ENCODE data around the gene CYP4A22.

The CYP4A22 gene

DNA sequence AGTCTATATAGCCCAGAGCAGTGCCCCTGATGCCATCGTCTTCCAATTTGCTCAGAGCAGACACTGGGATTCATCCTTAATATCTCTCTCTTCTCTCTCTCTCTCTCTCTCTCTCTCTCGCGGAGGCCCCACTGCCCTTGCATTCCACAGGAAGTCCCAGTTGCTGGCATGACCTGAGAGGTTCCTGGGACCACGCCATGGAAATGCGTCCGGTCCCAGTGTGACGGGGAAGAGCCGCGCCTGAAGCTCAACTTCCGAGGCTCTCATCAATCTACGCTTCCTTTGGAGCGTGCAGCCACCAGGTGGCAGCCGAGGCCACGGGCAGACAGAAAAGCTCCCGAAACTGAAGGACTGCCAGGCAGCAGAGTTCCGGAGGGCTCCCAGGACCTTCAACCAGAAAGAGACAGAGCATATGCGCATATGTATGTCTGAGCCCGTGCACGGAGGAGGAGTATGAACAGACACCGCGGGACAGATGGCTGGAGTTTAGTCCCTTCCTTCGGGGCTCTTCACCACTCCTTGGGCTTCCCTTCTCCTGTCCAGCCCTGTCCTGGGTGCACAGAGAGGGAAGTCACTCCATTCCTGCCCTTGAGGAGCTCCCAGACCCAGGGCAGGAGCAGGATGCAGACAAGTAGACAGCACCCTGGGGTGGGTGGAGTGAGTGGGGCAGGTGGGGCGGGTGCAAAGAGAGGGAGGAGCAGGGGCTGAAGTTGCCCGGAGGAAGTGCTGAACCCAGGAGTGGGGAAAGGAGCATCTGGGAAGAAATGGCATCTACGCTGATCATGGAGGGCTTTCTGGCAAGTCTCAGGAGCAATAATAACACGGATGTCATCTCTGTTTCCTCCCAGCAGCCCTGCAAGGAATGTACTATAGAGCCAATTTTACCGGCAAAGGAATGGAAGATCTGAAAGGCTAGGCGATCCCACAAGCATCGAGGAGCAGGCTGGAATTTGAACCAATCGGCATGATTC is 42.1 kb downstream of the CYP4A22 start:
- no peak overlapping the region for H3K27ac ChIP-seq (ENCODE audit: low read depth, low read length)
- peaks cover 6 to 31% (median 24%) of the 10 kb centered on the region in 5 donors for H3K27me3 ChIP-seq (ENCODE audit: control insufficient read depth in 5 of 5, insufficient read depth in 4 of 5, low read length in 5 of 5)
- H3K9me3 ChIP-seq (ENCODE audit: control insufficient read depth in 5 of 5, low read length in 5 of 5) = no peaks in the 10 kb centered on the region
- peak overlapping the region in 3 of 5 donors; percentile 11 to 48 (median 36) for H3K9ac ChIP-seq (ENCODE audit: low read length in 5 of 5)
- H3K4me3 ChIP-seq (ENCODE audit: low read depth in 1 of 5, low read length in 5 of 5) = peak overlapping the region; percentile 48 to 72 (median 67)
- no peaks in the 10 kb centered on the region for H3K36me3 ChIP-seq (ENCODE audit: control insufficient read depth in 5 of 5, insufficient read depth in 5 of 5, low read length in 5 of 5)
- H3K4me1 ChIP-seq (ENCODE audit: control insufficient read depth in 5 of 5, insufficient read depth in 5 of 5, low read length in 5 of 5) = peaks cover 5 to 19% (median 14%) of the 10 kb centered on the region in 5 donors

DNA sequence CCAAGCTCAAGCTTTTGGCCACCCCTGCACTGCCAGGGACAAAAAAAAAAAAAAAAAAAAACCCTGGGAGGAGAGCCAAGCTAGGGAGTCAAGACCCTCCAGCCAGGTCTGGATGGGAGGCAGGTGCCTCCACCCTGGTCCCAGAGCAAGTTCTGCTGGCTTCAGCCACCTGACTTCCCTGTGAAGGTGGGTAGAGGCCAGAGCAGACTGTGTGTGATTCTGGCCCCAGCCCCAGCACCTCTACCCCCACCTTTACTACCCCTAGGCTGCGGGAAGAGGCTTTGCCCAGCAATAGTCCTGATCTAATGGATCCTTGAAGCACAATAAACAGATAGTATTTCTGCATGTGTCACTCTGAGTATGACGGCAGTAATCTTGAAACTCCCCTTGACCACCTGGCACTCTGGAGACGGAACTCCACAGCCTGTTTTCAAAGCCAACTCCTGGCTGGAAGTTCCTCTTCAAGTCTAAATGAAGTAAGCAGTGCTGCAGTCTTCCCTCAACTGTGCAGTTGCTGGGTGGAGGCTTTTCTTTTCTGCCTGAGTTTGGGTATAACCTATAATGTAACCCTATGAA is 42.8 kb downstream of the CYP4A22 start:
- Histone ChIP-seq H3K4me1 (ENCODE audit: control insufficient read depth in 5 of 5, insufficient read depth in 5 of 5, low read length in 5 of 5) (peaks cover 5 to 18% (median 14%) of the 10 kb centered on the region in 5 donors), H3K27ac (ENCODE audit: low read depth, low read length) (no peak overlapping the region), H3K9me3 (ENCODE audit: control insufficient read depth in 5 of 5, low read length in 5 of 5) (no peaks in the 10 kb centered on the region), H3K4me3 (ENCODE audit: low read depth in 1 of 5, low read length in 5 of 5) (peak overlapping the region in 2 of 5 donors; percentile 67 to 72), H3K36me3 (ENCODE audit: control insufficient read depth in 5 of 5, insufficient read depth in 5 of 5, low read length in 5 of 5) (no peaks in the 10 kb centered on the region), H3K27me3 (ENCODE audit: control insufficient read depth in 5 of 5, insufficient read depth in 4 of 5, low read length in 5 of 5) (peaks cover 6 to 31% (median 24%) of the 10 kb centered on the region in 5 donors), H3K9ac (ENCODE audit: low read length in 5 of 5) (peak overlapping the region in 2 of 5 donors; percentile 11 to 32)

DNA sequence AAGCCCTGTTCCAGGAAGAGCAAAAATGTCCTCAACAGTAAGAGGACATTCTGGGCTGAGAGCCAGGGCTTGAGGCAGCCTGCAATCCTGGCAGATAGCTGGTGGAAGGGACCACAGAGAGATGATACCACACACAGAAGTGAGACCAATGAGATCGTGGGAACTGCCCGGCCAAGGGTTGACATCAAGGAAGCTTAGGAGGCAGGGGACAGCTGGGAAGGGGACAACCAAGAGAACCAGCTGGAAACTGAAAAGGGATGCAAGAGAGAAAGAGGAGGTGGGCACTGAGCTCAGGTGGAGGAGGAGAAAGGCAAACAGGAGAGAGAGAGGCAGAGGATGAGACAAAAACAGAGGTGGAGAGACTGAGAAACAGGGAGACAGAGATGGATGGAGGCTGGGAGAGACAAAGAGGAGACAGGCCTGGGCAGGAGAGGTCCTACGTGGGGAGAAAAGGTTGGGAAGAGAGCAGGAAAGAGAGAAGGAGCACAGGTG is 43.4 kb downstream of the CYP4A22 start:
- Histone ChIP-seq H3K27ac (ENCODE audit: low read depth, low read length) (no peak overlapping the region), H3K4me1 (ENCODE audit: control insufficient read depth in 5 of 5, insufficient read depth in 5 of 5, low read length in 5 of 5) (peaks cover 5 to 14% (median 10%) of the 10 kb centered on the region in 5 donors), H3K36me3 (ENCODE audit: control insufficient read depth in 5 of 5, insufficient read depth in 5 of 5, low read length in 5 of 5) (no peaks in the 10 kb centered on the region), H3K27me3 (ENCODE audit: control insufficient read depth in 5 of 5, insufficient read depth in 4 of 5, low read length in 5 of 5) (peaks cover 6 to 31% (median 24%) of the 10 kb centered on the region in 5 donors), H3K9me3 (ENCODE audit: control insufficient read depth in 5 of 5, low read length in 5 of 5) (no peaks in the 10 kb centered on the region), H3K4me3 (ENCODE audit: low read depth in 1 of 5, low read length in 5 of 5) (no peak overlapping the region), H3K9ac (ENCODE audit: low read length in 5 of 5) (peak overlapping the region in 1 of 5 donors; percentile 32)

DNA sequence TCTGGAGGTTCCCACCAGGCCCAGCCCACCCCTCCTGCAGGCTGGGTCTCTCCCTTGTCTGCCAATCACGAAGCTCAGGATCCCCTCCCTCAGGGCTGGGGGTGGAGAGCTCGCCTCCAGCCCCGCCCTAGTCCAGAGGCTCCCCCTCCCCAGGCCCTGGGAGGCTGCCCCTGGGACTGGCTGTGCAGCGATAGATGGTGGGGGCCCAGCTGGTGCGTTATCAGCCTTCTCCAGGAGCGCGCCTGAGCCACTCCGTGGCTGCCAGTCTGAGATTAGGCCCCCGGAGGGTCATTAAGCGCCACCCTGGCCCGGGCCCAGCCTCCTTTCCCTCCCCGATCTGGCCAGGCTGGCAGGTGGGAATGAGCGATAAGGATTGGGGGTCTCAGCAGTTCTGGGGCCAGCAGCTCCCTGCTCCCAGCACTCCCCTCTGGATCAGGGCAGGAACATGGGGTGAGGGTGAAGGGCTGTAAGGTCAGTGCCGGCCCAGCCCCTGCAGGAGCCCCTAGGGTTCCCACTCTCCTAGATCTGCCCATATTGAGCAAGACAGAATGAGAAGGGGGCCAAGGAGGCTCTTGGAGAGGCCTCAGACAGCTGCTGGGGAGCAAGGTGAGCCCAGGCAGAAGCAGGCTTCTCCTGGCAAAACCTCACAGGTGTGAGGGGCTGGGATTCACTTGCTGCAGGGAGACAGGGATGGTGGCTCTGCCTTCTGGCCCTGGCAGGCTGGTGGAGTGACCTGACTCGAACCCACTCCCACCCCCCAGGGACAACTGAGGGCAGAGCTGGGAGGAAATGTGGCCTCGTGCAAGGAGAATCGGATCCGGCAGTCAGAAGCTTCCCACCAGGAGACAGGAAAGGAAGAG is 44.1 kb downstream of the CYP4A22 start:
- H3K27ac ChIP-seq (ENCODE audit: low read depth, low read length) = no peak overlapping the region
- no peaks in the 10 kb centered on the region for H3K36me3 ChIP-seq (ENCODE audit: control insufficient read depth in 5 of 5, insufficient read depth in 5 of 5, low read length in 5 of 5)
- H3K9ac ChIP-seq (ENCODE audit: low read length in 5 of 5) = no peak overlapping the region
- H3K27me3 ChIP-seq (ENCODE audit: control insufficient read depth in 5 of 5, insufficient read depth in 4 of 5, low read length in 5 of 5) = peaks cover 6 to 31% (median 24%) of the 10 kb centered on the region in 5 donors
- no peak overlapping the region for H3K4me3 ChIP-seq (ENCODE audit: low read depth in 1 of 5, low read length in 5 of 5)
- H3K4me1 ChIP-seq (ENCODE audit: control insufficient read depth in 5 of 5, insufficient read depth in 5 of 5, low read length in 5 of 5) = peaks cover 5 to 14% (median 10%) of the 10 kb centered on the region in 5 donors
- no peaks in the 10 kb centered on the region for H3K9me3 ChIP-seq (ENCODE audit: control insufficient read depth in 5 of 5, low read length in 5 of 5)

DNA sequence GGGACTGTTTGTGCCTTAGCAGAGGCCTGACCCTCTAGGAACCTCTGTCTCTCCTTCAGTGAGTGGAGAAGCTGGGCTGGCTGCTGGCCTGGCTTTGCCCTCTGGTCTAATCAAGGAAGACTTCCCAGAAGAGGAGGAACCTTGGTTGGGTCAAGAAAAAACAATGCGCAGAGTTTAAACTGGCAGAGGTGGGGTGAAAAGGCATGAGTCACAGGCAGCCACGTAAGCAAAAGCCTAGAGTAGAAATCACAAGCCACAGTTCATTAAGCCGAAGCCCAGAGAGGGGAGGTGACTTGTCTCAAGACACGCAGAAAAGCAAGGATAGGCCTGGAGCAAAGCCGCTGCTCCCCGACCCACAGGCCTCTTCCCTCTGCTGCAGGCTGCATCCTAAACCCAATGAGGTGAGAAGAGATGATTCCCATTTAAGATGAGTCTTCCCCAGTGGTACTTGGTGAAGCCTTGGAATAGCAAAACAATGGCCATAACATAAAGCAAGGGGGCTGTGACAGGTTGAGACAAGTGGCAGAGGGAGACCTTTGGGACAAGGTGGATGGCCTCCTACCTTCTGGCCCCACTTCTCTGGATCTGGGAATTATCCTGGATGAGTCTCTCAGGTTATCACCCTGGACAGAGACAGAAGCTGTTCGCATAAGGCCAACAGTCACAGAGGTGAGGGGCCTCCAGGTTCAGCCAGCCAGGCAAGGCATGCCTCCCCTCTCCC is 44.9 kb downstream of the CYP4A22 start:
- Histone ChIP-seq H3K27me3 (ENCODE audit: control insufficient read depth in 5 of 5, insufficient read depth in 4 of 5, low read length in 5 of 5) (peaks cover 6 to 31% (median 24%) of the 10 kb centered on the region in 5 donors), H3K27ac (ENCODE audit: low read depth, low read length) (no peak overlapping the region), H3K4me1 (ENCODE audit: control insufficient read depth in 5 of 5, insufficient read depth in 5 of 5, low read length in 5 of 5) (peaks cover 5 to 14% (median 10%) of the 10 kb centered on the region in 5 donors), H3K36me3 (ENCODE audit: control insufficient read depth in 5 of 5, insufficient read depth in 5 of 5, low read length in 5 of 5) (no peaks in the 10 kb centered on the region), H3K9me3 (ENCODE audit: control insufficient read depth in 5 of 5, low read length in 5 of 5) (no peaks in the 10 kb centered on the region), H3K4me3 (ENCODE audit: low read depth in 1 of 5, low read length in 5 of 5) (no peak overlapping the region), H3K9ac (ENCODE audit: low read length in 5 of 5) (no peak overlapping the region)

DNA sequence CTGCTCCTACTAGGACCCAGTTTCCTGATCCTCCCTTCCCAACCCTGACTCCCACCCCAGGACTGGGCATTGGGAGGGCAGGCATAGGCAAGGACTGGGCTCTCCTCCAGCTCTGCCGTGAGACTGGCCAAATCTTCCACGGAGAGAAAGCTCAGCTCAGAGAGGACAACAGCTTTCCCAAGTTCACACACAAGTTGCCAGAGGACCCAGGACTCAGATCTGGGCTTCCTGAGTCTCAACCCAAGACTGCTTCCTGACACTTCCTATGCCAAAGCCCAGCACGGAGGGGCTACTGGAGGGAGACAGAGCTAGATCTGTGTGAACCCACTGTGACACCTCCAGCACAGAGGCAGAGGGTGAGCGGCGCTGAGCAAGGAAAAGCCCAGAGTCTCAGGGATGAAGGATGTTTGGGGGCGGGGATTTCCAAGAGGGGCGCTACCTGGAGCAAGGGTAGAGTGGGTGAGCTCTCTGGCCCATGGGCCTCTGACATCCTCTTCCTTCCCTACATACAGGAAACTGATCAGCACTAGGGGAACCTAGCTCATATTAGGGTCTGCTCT is 45.5 kb downstream of the CYP4A22 start:
- H3K4me3 ChIP-seq (ENCODE audit: low read depth in 1 of 5, low read length in 5 of 5) = no peak overlapping the region
- H3K4me1 ChIP-seq (ENCODE audit: control insufficient read depth in 5 of 5, insufficient read depth in 5 of 5, low read length in 5 of 5) = peaks cover 5 to 14% (median 10%) of the 10 kb centered on the region in 5 donors
- no peaks in the 10 kb centered on the region for H3K36me3 ChIP-seq (ENCODE audit: control insufficient read depth in 5 of 5, insufficient read depth in 5 of 5, low read length in 5 of 5)
- no peaks in the 10 kb centered on the region for H3K9me3 ChIP-seq (ENCODE audit: control insufficient read depth in 5 of 5, low read length in 5 of 5)
- H3K9ac ChIP-seq (ENCODE audit: low read length in 5 of 5) = no peak overlapping the region
- peaks cover 6 to 31% (median 24%) of the 10 kb centered on the region in 5 donors for H3K27me3 ChIP-seq (ENCODE audit: control insufficient read depth in 5 of 5, insufficient read depth in 4 of 5, low read length in 5 of 5)
- no peak overlapping the region for H3K27ac ChIP-seq (ENCODE audit: low read depth, low read length)

DNA sequence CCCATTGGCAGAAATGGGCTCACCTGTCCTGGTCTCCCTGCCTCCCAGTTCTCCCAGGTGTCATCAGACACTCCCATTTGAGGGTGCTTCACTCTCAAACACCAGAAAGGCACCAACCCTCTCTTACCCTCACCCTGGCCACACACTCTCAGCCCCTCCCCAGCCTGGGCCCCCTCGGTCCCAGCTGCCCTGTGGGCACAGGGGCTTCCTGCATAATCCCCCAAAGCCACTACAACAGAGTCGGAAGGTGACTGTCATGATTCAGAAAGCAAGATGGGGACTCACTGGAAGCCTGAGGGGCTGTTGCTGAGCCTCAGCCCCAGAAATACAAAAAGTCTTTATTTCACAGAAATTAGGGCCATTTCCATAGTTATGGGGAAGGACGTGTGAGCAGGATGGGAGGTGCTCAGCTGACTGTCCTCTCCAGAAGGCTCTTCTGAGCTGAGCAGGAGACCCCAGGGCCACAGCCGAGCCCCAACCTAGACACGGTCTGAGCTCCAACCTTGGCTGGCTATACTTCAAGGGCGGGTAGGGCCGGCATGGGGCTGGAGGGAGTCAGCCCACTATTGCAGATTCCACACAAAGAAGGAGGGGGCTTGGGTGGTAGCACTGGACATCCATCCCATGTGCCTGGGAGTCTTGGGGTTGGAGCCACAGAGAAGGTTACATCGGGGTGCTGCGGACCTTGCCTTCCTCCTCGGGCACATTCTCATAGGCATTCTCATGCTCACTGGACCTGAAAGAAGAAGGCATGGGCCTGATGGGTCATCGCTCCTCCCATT is 46.3 kb downstream of the CYP4A22 start:
- Histone ChIP-seq H3K9ac (ENCODE audit: low read length in 5 of 5) (no peak overlapping the region), H3K4me1 (ENCODE audit: control insufficient read depth in 5 of 5, insufficient read depth in 5 of 5, low read length in 5 of 5) (peaks cover 5 to 14% (median 10%) of the 10 kb centered on the region in 5 donors), H3K27me3 (ENCODE audit: control insufficient read depth in 5 of 5, insufficient read depth in 4 of 5, low read length in 5 of 5) (peaks cover 6 to 31% (median 24%) of the 10 kb centered on the region in 5 donors), H3K9me3 (ENCODE audit: control insufficient read depth in 5 of 5, low read length in 5 of 5) (no peaks in the 10 kb centered on the region), H3K27ac (ENCODE audit: low read depth, low read length) (no peak overlapping the region), H3K36me3 (ENCODE audit: control insufficient read depth in 5 of 5, insufficient read depth in 5 of 5, low read length in 5 of 5) (no peaks in the 10 kb centered on the region), H3K4me3 (ENCODE audit: low read depth in 1 of 5, low read length in 5 of 5) (no peak overlapping the region)

DNA sequence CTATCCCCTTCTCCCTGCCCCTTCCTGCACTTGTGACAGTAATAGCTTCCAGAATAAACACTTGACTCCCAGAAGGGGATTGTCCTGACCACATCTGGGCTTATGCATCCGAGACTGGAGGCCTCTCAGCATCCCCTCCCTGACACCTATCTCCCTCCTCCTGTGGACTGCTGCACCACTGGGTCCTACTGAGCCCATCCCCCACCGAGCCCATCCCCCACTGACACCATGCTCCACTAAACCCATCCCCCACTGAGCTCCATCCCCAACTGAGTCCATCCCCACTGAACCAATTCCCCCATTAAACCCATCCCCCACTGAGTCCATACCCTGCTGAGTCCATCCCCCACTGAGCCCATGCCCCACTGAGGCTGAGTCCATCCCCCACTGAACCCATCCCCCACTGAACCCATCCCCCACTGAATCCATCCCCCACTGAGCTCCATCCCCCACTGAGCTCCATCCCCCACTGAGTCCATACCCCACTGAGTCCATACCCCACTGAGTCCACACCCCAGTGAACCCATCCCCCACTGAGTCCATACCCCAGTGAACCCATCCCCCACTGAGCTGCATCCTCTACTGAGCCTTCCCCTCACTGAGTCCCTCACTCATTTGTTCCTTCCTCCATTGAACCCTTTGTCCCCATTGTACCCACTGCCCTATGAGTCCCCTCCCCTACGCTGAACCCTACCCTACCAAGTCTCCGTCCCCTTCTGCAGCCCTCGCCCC is 47.0 kb downstream of the CYP4A22 start:
- Histone ChIP-seq H3K27ac (ENCODE audit: low read depth, low read length) (no peak overlapping the region), H3K36me3 (ENCODE audit: control insufficient read depth in 5 of 5, insufficient read depth in 5 of 5, low read length in 5 of 5) (no peaks in the 10 kb centered on the region), H3K4me1 (ENCODE audit: control insufficient read depth in 5 of 5, insufficient read depth in 5 of 5, low read length in 5 of 5) (peaks cover 3 to 11% (median 8%) of the 10 kb centered on the region in 5 donors)

More for the DNA sequence above, 47.0 kb downstream of the CYP4A22 start:
- no peak overlapping the region for H3K9ac ChIP-seq (ENCODE audit: low read length in 5 of 5)
- no peaks in the 10 kb centered on the region for H3K9me3 ChIP-seq (ENCODE audit: control insufficient read depth in 5 of 5, low read length in 5 of 5)
- peaks cover 6 to 31% (median 24%) of the 10 kb centered on the region in 5 donors for H3K27me3 ChIP-seq (ENCODE audit: control insufficient read depth in 5 of 5, insufficient read depth in 4 of 5, low read length in 5 of 5)
- no peak overlapping the region for H3K4me3 ChIP-seq (ENCODE audit: low read depth in 1 of 5, low read length in 5 of 5)
